ENCODE data around the gene PBLD. TPM values are rescaled to one million over a fixed set of nuclear protein-coding genes. Genes with fewer than 3 reads are reported as not detected.

The PBLD gene
- total RNA-seq, 2 donors from 2014 or later, result 32.2 to 41.2 TPM

- Histone ChIP-seq H3K27me3 (no peaks in the 10 kb centered on the region), H3K4me1 (no peaks in the 10 kb centered on the region), H3K9me3 (peaks cover 0 to 7% (median 0%) of the 10 kb centered on the region in 3 donors), H3K27ac (no peak overlapping the region), H3K36me3 (replicated peaks in 1 of 2; ENCODE audit: insufficient read depth in 1 of 2, low read depth in 2 of 2) (no peaks in the 10 kb centered on the region), H3K4me3 (no peak overlapping the region)
- no peak for ATAC-seq
- DNase-seq, result no peak
- intact Hi-C loops (cut with DNase I), result no loop called here
- no peak for TF ChIP-seq CTCF (IDR thresholded peaks at IDR 0.05)
- TF ChIP-seq POLR2A (IDR thresholded peaks at IDR 0.05), result no peak
These were observed 56.5 kb downstream of the PBLD start for GRCh38 chr10:68276224-68276623.

- peaks cover 0 to 7% (median 0%) of the 10 kb centered on the region in 3 donors for H3K9me3 ChIP-seq
- no peak overlapping the region for H3K4me3 ChIP-seq
- no peak for TF ChIP-seq POLR2A (IDR thresholded peaks at IDR 0.05)
- TF ChIP-seq CTCF (IDR thresholded peaks at IDR 0.05), result no peak
- DNase-seq (no peak), ATAC-seq (no peak)
- no peaks in the 10 kb centered on the region for H3K4me1 ChIP-seq
- H3K36me3 ChIP-seq (replicated peaks in 1 of 2; ENCODE audit: insufficient read depth in 1 of 2, low read depth in 2 of 2), result no peaks in the 10 kb centered on the region
- H3K27ac ChIP-seq, result no peak overlapping the region
- WGBS, 2 donors, result 96 to 100% methylated on average over 2 of the region's 2 CpGs
- intact Hi-C loops (cut with DNase I), result no loop called here
- no peaks in the 10 kb centered on the region for H3K27me3 ChIP-seq
These were observed 57.1 kb downstream of the PBLD start for GRCh38 chr10:68275600-68276126.

DNA sequence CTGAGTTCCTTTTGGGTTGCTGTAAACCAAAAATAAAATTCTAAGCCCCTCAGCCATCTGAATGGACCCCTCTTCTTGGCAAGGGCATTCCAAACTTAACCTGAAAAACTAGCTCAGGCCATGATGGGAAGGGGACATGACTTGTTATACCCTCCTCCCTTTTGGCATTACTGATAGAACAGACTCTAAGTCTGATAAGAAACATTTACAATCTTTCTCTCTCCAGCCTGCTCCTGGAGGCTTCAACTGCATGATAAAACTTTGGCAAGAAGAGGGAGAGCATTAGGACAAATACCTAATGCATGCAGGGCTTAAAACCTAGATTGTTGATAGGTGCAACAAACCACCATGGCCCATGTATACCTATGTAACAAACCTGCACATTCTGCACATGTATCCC is 59.9 kb downstream of the PBLD start:
- Histone ChIP-seq H3K9me3 (peaks cover 0 to 3% (median 0%) of the 10 kb centered on the region in 3 donors), H3K4me1 (no peaks in the 10 kb centered on the region), H3K36me3 (replicated peaks in 1 of 2; ENCODE audit: insufficient read depth in 1 of 2, low read depth in 2 of 2) (no peaks in the 10 kb centered on the region), H3K4me3 (no peak overlapping the region), H3K27me3 (no peaks in the 10 kb centered on the region), H3K27ac (no peak overlapping the region)
- DNase-seq, result no peak
- TF ChIP-seq POLR2A (IDR thresholded peaks at IDR 0.05) (no peak), CTCF (IDR thresholded peaks at IDR 0.05) (no peak)
- no peak for ATAC-seq
- intact Hi-C loops (cut with DNase I), result no loop called here

GRCh38 chr10:68271196-68271882 is 61.4 kb downstream of the PBLD start:
- intact Hi-C loops (cut with DNase I), result no loop called here
- WGBS, 2 donors, result 78 to 84% methylated on average over 7 of the region's 7 CpGs
- Histone ChIP-seq H3K36me3 (replicated peaks in 1 of 2; ENCODE audit: insufficient read depth in 1 of 2, low read depth in 2 of 2) (no peaks in the 10 kb centered on the region), H3K27ac (no peak overlapping the region), H3K4me1 (no peaks in the 10 kb centered on the region), H3K4me3 (no peak overlapping the region), H3K9me3 (no peaks in the 10 kb centered on the region), H3K27me3 (no peaks in the 10 kb centered on the region)
- DNase-seq (no peak), ATAC-seq (no peak)
- TF ChIP-seq POLR2A (IDR thresholded peaks at IDR 0.05) (no peak), CTCF (IDR thresholded peaks at IDR 0.05) (no peak)

Measured in body of pancreas (tissue), 4 donors.